ENCODE measurements around the gene COPZ2.
"Not testable (repeated sequence)": the region's sequence is repeated elsewhere in the genome, so short reads cannot be mapped to it uniquely, and the experiment has no call there.

COPZ2 gene

DNA sequence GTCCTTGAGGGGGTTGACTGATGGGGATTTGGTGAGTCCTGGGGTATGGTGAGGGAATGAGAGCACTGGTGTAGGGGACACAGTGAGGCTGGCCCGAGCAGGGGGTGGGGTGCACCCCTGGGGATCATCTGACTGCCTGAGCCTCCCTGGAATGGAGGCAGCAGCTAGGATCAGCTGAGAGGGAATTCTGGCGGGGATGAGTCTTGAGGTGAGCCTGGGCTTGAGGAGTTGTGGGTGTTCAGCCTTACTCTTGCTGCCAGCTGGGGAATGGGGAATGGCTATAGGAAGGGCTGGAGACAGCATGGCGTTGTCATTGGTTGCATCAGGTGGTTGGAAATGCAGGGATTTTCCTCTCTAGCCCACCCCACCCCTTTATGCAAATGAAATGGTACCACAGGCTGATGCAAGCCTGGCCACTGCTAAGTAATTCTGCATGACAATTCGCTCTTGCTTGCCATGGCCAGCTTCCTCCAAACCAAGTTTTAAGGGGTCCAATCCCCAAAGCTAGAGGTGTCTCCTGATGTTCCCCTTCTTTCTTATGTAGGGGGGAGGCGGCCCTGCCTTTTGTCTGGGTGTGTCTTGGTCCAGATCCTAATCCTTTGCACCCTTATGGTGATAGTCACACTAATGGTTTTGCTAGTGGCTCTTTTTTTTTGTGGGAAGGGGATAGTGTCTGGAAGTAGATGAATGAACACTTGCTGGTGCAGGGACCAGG is 18.1 kb upstream of the COPZ2 start:
- peak; percentile 38 for DNase-seq

GRCh38 chr17:48054238-48055185 is 16.9 kb upstream of the COPZ2 start:
- DNase-seq = no peak

- DNase-seq = no peak
Measured at GRCh38 chr17:48053758-48054237, 16.2 kb upstream of the COPZ2 start.

GRCh38 chr17:48052956-48053757 is 15.6 kb upstream of the COPZ2 start:
- no peak for DNase-seq

- no peak for DNase-seq
Measured at GRCh38 chr17:48051706-48052486, 14.3 kb upstream of the COPZ2 start.

- DNase-seq = no peak
Measured at GRCh38 chr17:48051283-48051682, 13.7 kb upstream of the COPZ2 start.

- DNase-seq = no peak
Measured at GRCh38 chr17:48048384-48049126, 11.0 kb upstream of the COPZ2 start.

GRCh38 chr17:48047741-48048383 is 10.3 kb upstream of the COPZ2 start, which contains the start of gene NFE2L1:
Gene NFE2L1 (plus strand): TSS chr17:48048359. CDS start chr17:48051119, 2,760 bp downstream.
- DNase-seq = peak; percentile 94

- DNase-seq = no peak
Measured at GRCh38 chr17:48047113-48047740, 9.6 kb upstream of the COPZ2 start.

DNA sequence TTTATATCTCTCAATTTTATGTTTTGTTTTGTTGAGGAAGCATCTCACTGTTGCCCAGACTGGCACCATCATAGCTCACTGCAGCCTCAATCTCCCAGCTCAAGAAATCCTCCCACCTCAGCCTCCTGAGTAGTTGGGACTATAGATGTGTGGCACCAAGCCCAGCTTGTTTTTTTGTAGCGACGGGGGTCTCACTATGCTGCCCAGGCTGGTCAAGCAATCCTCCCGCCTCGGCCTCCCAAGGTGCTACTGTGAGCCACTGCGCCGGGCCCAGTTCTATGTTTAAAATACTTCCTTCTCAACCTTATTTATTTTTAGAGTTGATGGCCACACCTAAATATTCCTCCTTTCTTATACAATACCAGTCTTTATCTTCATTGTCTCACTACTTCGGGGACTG is 8.7 kb upstream of the COPZ2 start:
- no peak for DNase-seq

DNA sequence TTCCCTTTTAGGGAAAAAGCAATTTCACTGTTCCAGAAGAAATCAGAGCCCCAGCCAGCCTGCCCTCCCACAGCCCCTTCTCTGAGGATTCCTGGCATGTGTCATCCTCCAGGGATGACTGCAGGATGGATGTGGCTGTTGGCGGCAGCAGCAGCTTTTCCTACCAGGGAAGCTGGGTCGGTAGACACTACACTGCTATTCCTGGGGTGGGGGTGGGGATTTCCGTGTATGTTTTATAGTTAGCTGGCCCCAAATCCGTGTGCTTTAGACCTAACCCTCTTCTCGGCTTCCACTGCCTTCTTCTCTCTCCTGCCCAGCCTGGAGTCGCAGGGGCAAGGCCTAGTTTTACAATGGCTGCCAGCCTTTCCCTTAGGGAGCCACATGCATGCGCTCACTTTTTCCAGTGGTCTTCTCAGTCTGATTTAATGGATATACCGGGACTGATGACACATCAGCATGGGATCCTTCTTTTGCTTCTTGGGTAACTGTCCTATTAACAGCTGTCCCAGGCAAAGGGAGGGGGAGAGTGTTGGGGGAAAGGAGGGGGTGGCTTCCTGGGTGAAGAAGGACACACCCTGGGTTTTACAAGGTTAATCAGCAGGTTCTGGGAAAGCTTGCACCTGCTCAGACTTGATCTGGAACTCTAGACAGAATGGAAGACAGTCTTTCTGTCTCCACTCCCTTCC is 7.9 kb upstream of the COPZ2 start:
- DNase-seq = no peak

GRCh38 chr17:48044851-48045250 is 7.3 kb upstream of the COPZ2 start:
- DNase-seq = no peak

DNA sequence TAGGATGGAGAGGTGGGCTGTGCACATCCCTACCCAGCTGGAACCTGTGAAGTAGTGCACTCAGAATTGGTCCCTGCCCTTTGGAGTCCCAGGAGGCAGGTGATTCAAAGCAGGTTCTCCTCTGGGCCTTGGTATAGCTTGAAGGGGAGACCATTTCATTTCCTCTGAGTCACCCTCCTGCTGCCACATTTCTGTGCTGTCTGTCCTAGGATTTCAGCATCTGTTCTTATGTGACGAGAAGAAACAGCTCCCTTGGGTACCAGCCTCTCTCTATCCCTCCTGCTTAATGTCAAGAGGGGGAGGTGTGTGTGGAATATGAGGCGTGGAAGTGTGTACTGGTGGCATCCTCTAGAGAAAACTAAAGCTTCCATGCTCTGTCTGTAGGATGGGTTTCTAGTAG is 5.6 kb upstream of the COPZ2 start:
- DNase-seq = no peak

DNA sequence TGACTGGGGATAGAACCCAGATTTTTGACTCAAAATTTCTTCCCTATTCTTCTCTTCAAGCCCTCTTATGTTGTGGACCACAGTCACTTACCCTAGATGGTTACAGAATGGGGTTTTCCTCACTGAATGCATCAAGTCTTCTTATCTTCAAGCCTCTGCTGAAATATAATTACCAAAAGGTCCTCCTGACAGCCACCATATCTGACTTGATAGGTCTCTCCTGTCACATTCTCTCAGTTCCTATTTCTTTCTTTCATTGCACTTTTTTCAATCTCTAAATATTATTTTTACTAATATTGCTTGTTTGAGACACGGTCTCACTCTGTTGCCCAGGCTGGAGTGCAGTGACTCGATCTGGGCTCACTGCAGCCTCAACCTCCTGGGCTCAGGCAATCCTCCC is 1.1 kb upstream of the COPZ2 start:
- DNase-seq = no peak

- DNase-seq = no peak
Measured at GRCh38 chr17:48037838-48038323, 284 bp upstream of the COPZ2 start.

DNA sequence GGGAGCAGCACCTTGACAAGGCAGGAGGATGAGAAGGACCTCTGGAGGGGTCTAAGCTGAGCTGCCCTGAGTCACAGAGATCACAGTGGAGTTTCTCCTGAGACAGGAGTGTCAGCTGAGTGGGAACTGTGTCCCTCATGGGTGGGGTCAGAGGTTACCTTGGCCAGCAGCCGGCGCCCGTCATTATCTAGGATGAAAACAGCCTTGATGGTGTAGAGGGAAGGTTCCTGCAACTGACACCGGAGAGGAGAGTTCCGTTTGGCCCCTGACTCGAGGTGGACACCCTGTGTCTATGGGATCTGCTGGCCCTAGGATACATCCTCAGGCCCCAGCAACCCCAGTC is 933 bp downstream of the COPZ2 start:
- DNase-seq = no peak

DNA sequence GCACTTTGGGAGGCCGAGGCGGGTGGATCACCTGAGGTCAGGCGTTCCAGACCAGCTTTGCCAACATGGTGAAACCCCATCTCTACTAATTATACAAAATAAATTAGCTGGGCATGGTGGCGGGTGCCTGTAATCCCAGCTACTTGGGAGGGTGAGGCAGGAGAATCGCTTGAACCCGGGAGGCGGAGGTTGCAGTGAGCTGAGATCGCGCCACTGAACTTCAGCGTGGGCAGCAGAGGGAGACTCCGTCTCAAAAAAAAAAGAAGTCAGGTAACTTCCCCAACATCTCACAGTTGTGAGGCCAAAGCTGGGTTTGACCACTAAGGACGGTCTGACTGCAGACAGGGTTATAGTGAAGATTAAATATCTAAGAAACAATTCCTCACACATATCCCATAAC is 2.9 kb downstream of the COPZ2 start:
- not testable (repeated sequence) for DNase-seq

DNA sequence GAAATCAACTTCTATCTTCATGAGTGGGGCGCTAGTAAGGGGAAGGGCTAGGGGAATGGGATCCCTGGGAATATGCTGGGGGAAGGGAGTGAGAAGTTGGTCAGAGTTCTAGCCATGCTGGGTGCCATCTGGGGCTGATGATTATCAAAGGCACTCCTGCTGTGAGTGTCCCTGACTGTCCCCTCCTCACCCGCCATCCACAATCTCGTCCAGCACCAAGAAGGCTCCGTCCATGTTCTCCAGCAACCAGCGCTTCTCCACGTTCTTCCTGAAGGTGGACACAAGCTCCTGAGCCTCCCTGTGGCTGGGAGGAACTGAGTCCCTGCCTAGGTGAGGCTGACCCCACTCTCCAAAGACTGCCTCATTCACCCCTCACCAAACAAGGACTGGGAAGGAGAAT is 5.6 kb downstream of the COPZ2 start:
- DNase-seq = no peak

DNA sequence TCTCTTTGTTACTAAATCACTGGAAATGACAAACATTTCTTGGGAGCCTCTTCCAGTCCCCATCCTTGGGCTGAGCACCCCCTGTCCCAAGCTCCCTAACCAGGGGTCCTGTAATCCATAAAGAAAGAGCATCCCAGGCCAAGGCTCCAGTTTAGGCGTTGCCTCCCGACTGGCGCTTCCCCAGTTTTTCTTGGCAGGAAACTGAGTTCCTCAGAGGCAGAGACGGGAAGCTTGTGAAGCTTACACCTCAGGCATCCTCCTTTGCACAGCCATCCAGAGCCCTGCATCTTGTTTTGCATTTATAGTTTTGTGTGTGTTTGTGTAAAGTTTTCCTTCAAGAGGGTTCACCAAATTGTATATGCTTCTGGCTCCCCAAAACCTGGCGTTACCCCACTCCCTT is 7.1 kb downstream of the COPZ2 start:
- no peak for DNase-seq

DNA sequence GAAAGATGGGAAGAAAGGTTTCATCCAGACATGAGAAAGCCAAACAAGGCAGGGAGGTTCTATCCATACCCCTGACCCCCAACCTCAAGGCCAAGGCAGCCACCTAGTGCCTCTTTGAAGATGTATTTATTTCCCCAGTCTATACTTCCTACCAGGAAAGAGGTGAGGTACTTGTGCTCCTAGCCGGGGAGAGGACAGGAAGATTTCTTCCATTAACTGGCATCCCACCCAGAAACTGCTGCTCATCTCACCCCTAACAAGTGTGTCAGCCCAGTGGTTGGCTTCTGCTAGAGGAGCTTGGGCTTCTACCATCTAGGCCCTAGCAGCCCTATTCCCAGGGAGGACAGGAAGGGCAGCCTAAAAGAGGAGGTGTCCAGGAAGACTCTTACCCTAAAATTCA is 8.9 kb downstream of the COPZ2 start:
- no peak for DNase-seq
